ENCODE results near the gene S100A12. TPM values are rescaled to one million over a fixed set of nuclear protein-coding genes. Genes with fewer than 3 reads are reported as not detected.

The S100A12 gene
- total and polyA plus RNA-seq, 2 donors (not counting 3 experiments of a cell fraction or from before 2014, with no cell fraction given): not detected

DNA sequence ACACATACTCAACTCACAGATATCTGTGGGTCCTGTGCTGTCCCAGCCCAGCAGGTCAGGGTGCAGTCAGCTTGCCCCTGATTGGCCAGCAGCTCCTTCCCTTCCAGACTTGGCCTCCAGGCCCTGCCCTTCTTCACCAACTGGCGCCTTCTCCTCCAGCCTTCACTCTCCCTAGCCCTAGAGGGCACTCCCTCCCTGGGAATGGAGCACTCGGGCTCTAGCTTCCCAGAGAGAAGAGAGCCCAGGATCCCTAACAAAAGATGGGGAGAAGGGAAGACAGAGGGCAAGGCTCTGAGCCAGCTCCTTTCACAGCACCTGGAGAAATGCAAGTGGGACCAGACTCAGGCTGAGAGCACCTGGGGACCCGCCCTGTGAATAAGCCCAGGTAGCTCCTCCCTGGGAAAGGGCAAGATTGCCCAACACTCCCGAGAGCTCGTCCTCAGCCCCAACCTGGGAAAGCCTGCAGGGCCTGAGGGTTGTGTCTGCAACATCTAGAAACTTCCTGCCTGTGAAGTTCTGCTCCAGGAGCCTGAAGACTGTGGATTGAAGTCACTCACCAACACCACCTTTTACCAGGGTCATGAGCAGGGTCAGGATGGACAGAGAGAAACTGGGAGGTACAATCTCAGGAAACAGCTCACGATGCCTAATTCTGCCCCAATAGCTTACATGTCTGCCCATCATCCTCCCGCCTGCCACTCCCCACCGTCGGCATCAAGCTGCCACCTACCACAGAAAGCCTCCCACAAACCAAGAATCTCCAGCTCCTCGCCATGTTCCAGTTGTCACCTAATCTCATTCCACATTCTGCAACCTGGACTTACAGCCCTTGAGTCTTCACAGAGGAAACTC, 26.7 kb downstream of the S100A12 start, which contains the start of gene PGLYRP4:
TSS of gene PGLYRP4 (minus strand) at position 331 of the 852 bp plus-strand sequence. CDS start 909 bp downstream, outside the sequence.
- no peak within 1 kb of the TSS for H3K4me2 ChIP-seq (ENCODE audit: insufficient read depth, low read length)
- no peaks in the 10 kb centered on the region for H4K20me1 ChIP-seq (replicated peaks; ENCODE audit: control insufficient read depth, extremely low read depth, insufficient read depth, low read length)
- H3K79me2 ChIP-seq (ENCODE audit: control insufficient read depth, insufficient read depth, low read length): no peaks in the 10 kb centered on the region
- H2AFZ ChIP-seq (ENCODE audit: low read depth, low read length): no peak within 1 kb of the TSS
- no peaks in the 10 kb centered on the region for H3K4me1 ChIP-seq (ENCODE audit: control insufficient read depth, extremely low read depth, insufficient read depth, low read length)
- no peaks in the 10 kb centered on the region for H3K9me1 ChIP-seq (replicated peaks; ENCODE audit: control insufficient read depth, extremely low read depth, insufficient read depth, low read length)
- TF ChIP-seq POLR2AphosphoS5 (IDR thresholded peaks at IDR 0.05; ENCODE audit: insufficient read depth, low read depth, low read length) (no peak), JUN (IDR thresholded peaks at IDR 0.05; ENCODE audit: borderline replicate concordance, insufficient read depth, insufficient read length, low read depth) (no peak), EZH2 (IDR thresholded peaks at IDR 0.05; ENCODE audit: borderline replicate concordance, low read depth, low read length, severe bottlenecking) (no peak), FOS (IDR thresholded peaks at IDR 0.05; ENCODE audit: borderline replicate concordance, insufficient read depth, low read length) (no peak), MYC (IDR thresholded peaks at IDR 0.05; ENCODE audit: low read depth, low read length) (no peak), POLR2A (IDR thresholded peaks at IDR 0.05; ENCODE audit: low read depth, low read length) (no peak), GATA2 (IDR thresholded peaks at IDR 0.05; ENCODE audit: insufficient read depth, insufficient read length, low read depth, low read length) (no peak)
- TF ChIP-seq, protein P1, sequence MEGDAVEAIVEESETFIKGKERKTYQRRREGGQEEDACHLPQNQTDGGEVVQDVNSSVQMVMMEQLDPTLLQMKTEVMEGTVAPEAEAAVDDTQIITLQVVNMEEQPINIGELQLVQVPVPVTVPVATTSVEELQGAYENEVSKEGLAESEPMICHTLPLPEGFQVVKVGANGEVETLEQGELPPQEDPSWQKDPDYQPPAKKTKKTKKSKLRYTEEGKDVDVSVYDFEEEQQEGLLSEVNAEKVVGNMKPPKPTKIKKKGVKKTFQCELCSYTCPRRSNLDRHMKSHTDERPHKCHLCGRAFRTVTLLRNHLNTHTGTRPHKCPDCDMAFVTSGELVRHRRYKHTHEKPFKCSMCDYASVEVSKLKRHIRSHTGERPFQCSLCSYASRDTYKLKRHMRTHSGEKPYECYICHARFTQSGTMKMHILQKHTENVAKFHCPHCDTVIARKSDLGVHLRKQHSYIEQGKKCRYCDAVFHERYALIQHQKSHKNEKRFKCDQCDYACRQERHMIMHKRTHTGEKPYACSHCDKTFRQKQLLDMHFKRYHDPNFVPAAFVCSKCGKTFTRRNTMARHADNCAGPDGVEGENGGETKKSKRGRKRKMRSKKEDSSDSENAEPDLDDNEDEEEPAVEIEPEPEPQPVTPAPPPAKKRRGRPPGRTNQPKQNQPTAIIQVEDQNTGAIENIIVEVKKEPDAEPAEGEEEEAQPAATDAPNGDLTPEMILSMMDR (IDR thresholded peaks at IDR 0.05; ENCODE audit: extremely low read depth in 1 of 2, insufficient read depth in 1 of 2, low read depth in 1 of 2, low read length in 2 of 2): no peak
- TF ChIP-seq, protein P2, sequence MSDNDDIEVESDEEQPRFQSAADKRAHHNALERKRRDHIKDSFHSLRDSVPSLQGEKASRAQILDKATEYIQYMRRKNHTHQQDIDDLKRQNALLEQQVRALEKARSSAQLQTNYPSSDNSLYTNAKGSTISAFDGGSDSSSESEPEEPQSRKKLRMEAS (IDR thresholded peaks at IDR 0.05; ENCODE audit: insufficient read depth, insufficient read length): no peak
- no peaks in the 10 kb centered on the region for H3K36me3 ChIP-seq (ENCODE audit: control insufficient read depth in 2 of 2, extremely low read depth in 1 of 2, insufficient read depth in 2 of 2, low read length in 2 of 2)
- DNase-seq (ENCODE audit: low read depth, low spot score): no peak
- no peak for FAIRE-seq
- BruUV-seq (replicated peaks): no TSS peak
- H3K9ac ChIP-seq (replicated peaks; ENCODE audit: extremely low read depth, insufficient read depth, low read length): no peak within 1 kb of the TSS
- intact Hi-C loops (cut with micrococcal nuclease): no loop called here
- H3K4me3 ChIP-seq (replicated peaks in 1 of 3; ENCODE audit: insufficient read depth in 1 of 3, low read depth in 1 of 3, low read length in 3 of 3): no peak within 1 kb of the TSS
- H3K27me3 ChIP-seq (ENCODE audit: control insufficient read depth in 2 of 2, insufficient read depth in 2 of 2, low read length in 2 of 2): peaks cover 2 to 3% of the 10 kb centered on the region in 2 experiments
- no peak within 1 kb of the TSS for H3K27ac ChIP-seq (ENCODE audit: insufficient read depth, low read depth, low read length)
- no peaks in the 10 kb centered on the region for H3K9me3 ChIP-seq (replicated peaks; ENCODE audit: control insufficient read depth, insufficient read depth, low read length)
- ChIA-PET CTCF (interaction anchor here (13.2 kb wide), 1 partner anchor 145 kb away, joined by 331 read pairs; no protein-coding TSS in a partner anchor), POLR2A (no interaction called here)
- dilution Hi-C loops (cut with MboI; ENCODE audit: extremely low pct_ligation_motif_present, low sequenced_read_pairs): no loop called here
